ENCODE results near the gene CHST5. TPM values are rescaled to one million over a fixed set of nuclear protein-coding genes. Genes with fewer than 3 reads are reported as not detected.
"Not testable (repeated sequence)": the region's sequence is repeated elsewhere in the genome, so short reads cannot be mapped to it uniquely, and the experiment has no call there.

Gene CHST5
- total and polyA plus RNA-seq, 8 donors, result 0.09 to 1.6 (median 0.65) TPM

DNA sequence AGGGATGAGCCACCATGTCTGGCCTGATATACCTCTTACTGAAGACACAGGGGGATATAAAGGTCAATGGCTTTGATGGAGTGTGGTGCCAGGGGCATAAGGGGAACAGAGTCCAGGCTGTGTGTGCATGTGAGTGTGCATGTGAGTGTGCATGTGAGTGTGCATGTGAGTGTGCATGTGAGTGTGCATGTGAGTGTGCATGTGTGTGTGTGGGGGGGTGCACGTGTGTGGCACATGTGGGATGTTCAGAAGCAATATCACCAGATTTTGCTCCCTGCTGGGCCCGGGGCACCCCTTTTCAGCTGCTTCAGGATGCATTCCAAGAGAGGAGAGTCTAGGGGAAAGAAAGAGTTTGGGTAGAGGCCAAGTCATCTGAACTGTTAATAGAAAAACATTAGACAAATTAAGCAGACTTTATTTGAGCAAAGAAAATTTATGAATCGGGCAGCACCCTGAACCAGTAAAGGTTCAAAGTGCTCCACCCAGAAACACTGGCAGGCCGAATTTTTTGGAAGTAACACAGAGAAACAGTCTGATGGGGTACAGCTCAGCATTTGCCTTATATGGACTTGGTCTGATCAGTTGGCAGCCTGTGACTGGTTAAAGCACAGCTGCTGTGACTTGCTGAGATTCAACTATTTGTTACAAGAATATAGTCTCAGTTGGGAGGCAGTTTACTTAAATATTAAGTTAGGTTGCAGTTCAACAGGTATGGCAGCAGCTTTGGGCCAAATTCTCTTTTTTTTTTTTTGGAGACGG, 9.7 kb downstream of the CHST5 start:
- Histone ChIP-seq H3K36me3 (no peaks in the 10 kb centered on the region), H3K9me3 (no peaks in the 10 kb centered on the region), H3K4me1 (no peaks in the 10 kb centered on the region), H3K4me3 (no peak overlapping the region), H3K27me3 (no peaks in the 10 kb centered on the region), H3K27ac (no peak overlapping the region)
- ATAC-seq (no peak), DNase-seq (no peak)
- TF ChIP-seq, protein P1, sequence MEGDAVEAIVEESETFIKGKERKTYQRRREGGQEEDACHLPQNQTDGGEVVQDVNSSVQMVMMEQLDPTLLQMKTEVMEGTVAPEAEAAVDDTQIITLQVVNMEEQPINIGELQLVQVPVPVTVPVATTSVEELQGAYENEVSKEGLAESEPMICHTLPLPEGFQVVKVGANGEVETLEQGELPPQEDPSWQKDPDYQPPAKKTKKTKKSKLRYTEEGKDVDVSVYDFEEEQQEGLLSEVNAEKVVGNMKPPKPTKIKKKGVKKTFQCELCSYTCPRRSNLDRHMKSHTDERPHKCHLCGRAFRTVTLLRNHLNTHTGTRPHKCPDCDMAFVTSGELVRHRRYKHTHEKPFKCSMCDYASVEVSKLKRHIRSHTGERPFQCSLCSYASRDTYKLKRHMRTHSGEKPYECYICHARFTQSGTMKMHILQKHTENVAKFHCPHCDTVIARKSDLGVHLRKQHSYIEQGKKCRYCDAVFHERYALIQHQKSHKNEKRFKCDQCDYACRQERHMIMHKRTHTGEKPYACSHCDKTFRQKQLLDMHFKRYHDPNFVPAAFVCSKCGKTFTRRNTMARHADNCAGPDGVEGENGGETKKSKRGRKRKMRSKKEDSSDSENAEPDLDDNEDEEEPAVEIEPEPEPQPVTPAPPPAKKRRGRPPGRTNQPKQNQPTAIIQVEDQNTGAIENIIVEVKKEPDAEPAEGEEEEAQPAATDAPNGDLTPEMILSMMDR (IDR thresholded peaks at IDR 0.05), result no peak
- intact Hi-C loops (cut with DNase I), result no loop called here

DNA sequence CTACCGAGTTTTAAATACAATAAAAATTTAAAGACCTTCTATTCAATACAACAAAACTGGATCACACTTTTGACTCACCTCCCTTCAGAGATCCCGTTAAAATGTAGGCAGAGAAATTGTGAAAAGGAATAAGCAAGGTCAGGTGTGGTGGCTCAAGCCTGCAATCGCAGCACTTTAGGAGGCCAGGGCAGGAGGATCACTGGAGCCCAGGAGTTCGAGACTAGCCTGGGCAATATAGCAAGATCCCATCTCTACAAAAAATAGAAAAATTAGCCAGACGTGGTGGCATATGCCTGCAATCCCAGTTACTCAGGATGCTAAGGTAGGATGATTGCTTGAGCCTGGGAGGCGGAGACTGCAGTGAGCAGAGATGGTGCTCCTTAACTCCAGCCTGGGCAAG, 16.7 kb downstream of the CHST5 start:
- Histone ChIP-seq H3K27me3 (no peaks in the 10 kb centered on the region), H3K4me1 (peaks cover 0 to 12% of the 10 kb centered on the region in 2 donors), H3K36me3 (no peaks in the 10 kb centered on the region), H3K27ac (no peak overlapping the region), H3K9me3 (no peaks in the 10 kb centered on the region), H3K4me3 (no peak overlapping the region)
- no peak for ATAC-seq
- TF ChIP-seq, protein P1 (IDR thresholded peaks at IDR 0.05), result no peak
- DNase-seq, result no peak
- intact Hi-C loops (cut with DNase I), result no loop called here

DNA sequence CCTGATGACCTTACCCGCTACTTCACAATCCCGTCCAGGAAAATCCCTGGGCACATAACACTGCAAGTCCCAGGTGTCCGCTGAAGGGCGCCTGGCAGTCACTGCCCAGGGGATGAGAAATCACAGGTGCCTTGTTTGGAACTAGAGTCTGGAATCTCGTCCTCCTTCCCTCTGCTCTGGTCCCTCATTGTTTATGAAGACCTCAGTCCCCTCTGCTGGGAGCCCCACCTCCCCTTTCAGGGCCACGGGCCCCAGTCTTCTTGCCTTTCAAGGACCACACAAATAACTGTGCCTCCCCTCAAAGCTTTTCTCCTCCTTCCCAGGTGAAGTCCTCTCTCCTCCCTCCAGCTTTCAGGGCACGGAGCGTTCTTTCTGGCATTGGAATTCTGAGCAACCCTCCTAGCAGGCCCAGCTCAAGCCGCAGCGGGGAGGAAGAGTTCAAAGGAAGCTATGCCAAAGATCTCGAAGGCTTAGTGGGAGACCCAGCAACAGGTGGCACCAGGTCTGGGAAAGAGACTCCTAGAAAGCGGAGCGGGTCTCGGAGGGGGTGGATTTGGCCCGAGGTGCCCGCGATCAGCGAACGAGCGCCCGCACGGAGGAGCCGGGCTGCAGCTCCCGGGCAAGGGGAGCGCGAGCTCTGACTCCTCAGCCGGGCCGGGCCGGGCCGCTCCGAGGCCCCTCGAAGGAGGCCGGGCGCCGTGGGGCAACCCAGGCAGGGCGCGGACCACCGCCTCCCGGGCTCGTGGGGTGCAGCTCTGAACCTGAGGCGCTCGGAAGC, 19.5 kb downstream of the CHST5 start:
- peak overlapping the region; percentile 80 to 88 for H3K27ac ChIP-seq
- intact Hi-C loops (cut with DNase I); H3K9me3 ChIP-seq; H3K36me3 ChIP-seq; H3K27me3 ChIP-seq: not testable (repeated sequence)
- peak; percentile 58 for ATAC-seq
- H3K4me3 ChIP-seq, result peak overlapping the region; percentile 57 to 76
- DNase-seq, result peak in 1 of 4 donors; percentile 88
- peaks cover 0 to 12% of the 10 kb centered on the region in 2 donors for H3K4me1 ChIP-seq

DNA sequence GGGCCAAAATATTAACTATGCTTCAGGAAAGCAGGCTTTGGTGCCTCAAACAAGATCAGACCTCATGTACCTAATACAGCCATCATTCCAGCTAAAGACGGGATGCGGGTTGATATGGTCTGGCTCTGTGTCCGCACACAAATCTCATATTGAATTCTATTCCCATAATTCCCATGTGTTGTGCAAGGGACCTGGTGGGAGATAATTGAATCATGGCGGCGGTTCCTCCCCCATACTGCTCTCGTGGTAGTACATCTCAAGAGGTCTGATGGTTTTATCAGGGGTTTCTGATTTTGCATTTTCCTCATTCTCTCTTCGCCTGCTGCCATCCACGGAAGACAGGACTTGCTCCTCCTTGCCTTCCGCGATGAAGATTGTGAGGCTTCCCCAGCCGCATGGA, 21.6 kb downstream of the CHST5 start:
- DNase-seq, result no peak
- no peak for ATAC-seq
- H3K27me3 ChIP-seq, result no peaks in the 10 kb centered on the region
- no peak overlapping the region for H3K4me3 ChIP-seq
- intact Hi-C loops (cut with DNase I), result no loop called here
- no peaks in the 10 kb centered on the region for H3K9me3 ChIP-seq
- H3K27ac ChIP-seq, result no peak overlapping the region
- TF ChIP-seq, protein P1 (IDR thresholded peaks at IDR 0.05), result no peak
- peaks cover 0 to 12% of the 10 kb centered on the region in 2 donors for H3K4me1 ChIP-seq
- H3K36me3 ChIP-seq, result no peaks in the 10 kb centered on the region

DNA sequence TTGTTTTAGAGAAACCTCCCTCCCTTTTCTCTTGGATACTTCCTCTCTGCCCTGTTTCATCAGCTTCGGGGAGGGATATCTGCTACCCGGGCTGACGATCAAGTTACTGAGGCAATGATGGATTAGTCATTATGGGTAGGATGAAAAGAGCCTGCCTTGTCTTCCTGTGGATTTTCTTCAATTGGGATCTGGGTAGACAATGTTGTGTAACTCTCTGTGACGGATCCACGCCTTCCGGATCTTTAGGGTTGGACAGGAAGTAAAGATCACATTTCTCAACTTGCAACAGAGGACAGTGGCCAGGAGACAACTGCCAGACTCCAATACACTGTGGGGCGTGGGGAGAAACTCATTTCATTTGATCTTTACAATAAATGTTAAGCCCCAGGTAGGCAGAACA, 29.3 kb downstream of the CHST5 start:
- intact Hi-C loops (cut with DNase I), result no loop called here
- TF ChIP-seq, protein P1 (IDR thresholded peaks at IDR 0.05), result no peak

More for the DNA sequence above, 29.3 kb downstream of the CHST5 start:
- Histone ChIP-seq H3K4me3 (no peak overlapping the region), H3K9me3 (no peaks in the 10 kb centered on the region), H3K27ac (peak overlapping the region in 1 of 2 donors; percentile 57), H3K36me3 (no peaks in the 10 kb centered on the region), H3K4me1 (peaks cover 0 to 14% of the 10 kb centered on the region in 2 donors), H3K27me3 (no peaks in the 10 kb centered on the region)
- DNase-seq (peak in 1 of 4 donors; percentile 47), ATAC-seq (peak; percentile 72)

Data from left lung (tissue), 10 donors.